ENCODE results near the gene UNK. TPM values are rescaled to one million over a fixed set of nuclear protein-coding genes. Genes with fewer than 3 reads are reported as not detected.

UNK gene
- total RNA-seq, 1 experiment from 2014 or later, result 32.1 TPM

GRCh38 chr17:75752802-75753513 is 31.6 kb upstream of the UNK start:
- no peak for DNase-seq (ENCODE audit: low read depth, low spot score)
- ChIA-PET POLR2A (interaction anchor here (1.2 kb wide), 1 partner anchor 27 kb away, joined by 3 read pairs; no protein-coding TSS in a partner anchor), CTCF (no interaction called here)
- BruUV-seq (replicated peaks), result no TSS peak
- Histone ChIP-seq H3K27me3 (ENCODE audit: control insufficient read depth, insufficient read depth, low read length) (no peaks in the 10 kb centered on the region), H3K9me3 (ENCODE audit: control insufficient read depth, insufficient read depth, low read depth, low read length) (no peaks in the 10 kb centered on the region), H3K27ac (ENCODE audit: low read length) (no peak overlapping the region), H3K36me3 (ENCODE audit: control insufficient read depth, insufficient read depth, low read length) (no peaks in the 10 kb centered on the region), H3K4me1 (ENCODE audit: control insufficient read depth, insufficient read depth, low read length) (peaks cover 11% of the 10 kb centered on the region), H3K4me3 (ENCODE audit: low read depth in 2 of 2, low read length in 2 of 2) (no peak overlapping the region; a peak in 1 of 4 replicates)
- intact Hi-C loops (cut with micrococcal nuclease; ENCODE audit: unreplicated experiment) (no loop called here), in situ Hi-C loops (cut with HindIII; ENCODE audit: low pct_unique_long_range_greater_than_20kb, low sequenced_read_pairs) (no loop called here)
- ATAC-seq, result no peak
- TF ChIP-seq TCF7L2 (IDR thresholded peaks at IDR 0.05; ENCODE audit: low read depth, low read length), result no peak

DNA sequence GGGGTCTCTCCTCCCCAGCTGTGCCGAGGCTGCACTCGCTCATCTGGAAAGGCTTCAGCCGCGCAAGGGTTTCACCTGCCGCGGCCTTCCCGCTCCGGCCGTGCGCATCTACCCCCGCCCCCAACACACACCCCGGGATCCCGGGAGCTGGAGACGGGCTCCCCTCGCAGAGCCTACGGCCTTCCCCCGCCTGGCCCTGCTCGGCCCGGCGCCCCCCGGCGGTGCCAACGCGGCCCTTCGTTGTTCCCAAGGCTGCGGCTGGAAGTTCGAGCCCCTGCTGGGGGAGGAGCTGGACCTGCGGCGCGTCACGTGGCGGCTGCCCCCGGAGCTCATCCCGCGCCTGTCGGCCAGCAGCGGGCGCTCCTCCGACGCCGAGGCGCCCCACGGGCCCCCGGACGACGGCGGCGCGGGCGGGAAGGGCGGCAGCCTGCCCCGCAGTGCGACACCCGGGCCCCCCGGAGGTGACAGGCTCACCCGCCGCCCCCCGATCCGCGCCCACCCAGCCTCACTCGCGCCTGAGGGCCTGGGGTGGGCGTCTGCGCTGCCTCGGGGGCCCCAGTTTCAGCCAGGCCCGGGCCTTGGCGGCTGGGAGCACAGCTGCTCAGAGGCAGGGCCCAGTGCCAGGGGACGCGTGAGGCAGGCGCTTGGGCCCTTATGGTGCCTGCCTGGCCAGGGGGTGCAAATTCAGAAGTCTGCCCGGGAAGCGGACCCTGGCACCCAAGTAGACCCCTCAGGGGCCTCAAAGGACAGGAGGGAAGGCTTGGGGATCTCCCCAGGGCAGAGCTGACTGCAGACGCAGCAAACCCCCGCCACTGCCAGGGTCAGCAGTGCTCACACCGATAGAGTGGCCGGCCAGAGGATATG is 30.9 kb upstream of the UNK start:
- no TSS peak for BruUV-seq (replicated peaks)
- intact Hi-C loops (cut with micrococcal nuclease; ENCODE audit: unreplicated experiment), result no loop called here
- H3K4me3 ChIP-seq (ENCODE audit: low read depth in 2 of 2, low read length in 2 of 2), result peak overlapping the region in 1 of 2 experiments; percentile 12; a peak in 1 of 4 replicates
- ATAC-seq, result no peak
- no peaks in the 10 kb centered on the region for H3K9me3 ChIP-seq (ENCODE audit: control insufficient read depth, insufficient read depth, low read depth, low read length)
- in situ Hi-C loops (cut with HindIII; ENCODE audit: low pct_unique_long_range_greater_than_20kb, low sequenced_read_pairs), result no loop called here
- DNase-seq (ENCODE audit: low read depth, low spot score), result no peak
- TF ChIP-seq, protein P1, sequence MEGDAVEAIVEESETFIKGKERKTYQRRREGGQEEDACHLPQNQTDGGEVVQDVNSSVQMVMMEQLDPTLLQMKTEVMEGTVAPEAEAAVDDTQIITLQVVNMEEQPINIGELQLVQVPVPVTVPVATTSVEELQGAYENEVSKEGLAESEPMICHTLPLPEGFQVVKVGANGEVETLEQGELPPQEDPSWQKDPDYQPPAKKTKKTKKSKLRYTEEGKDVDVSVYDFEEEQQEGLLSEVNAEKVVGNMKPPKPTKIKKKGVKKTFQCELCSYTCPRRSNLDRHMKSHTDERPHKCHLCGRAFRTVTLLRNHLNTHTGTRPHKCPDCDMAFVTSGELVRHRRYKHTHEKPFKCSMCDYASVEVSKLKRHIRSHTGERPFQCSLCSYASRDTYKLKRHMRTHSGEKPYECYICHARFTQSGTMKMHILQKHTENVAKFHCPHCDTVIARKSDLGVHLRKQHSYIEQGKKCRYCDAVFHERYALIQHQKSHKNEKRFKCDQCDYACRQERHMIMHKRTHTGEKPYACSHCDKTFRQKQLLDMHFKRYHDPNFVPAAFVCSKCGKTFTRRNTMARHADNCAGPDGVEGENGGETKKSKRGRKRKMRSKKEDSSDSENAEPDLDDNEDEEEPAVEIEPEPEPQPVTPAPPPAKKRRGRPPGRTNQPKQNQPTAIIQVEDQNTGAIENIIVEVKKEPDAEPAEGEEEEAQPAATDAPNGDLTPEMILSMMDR (IDR thresholded peaks at IDR 0.05), result no peak; the same call in 1 of the 2 replicates
- no peak for TF ChIP-seq REST (IDR thresholded peaks at IDR 0.05; ENCODE audit: insufficient read depth in 1 of 2, low read depth in 2 of 2, low read length in 1 of 2)
- H3K27ac ChIP-seq (ENCODE audit: low read length), result no peak overlapping the region
- ChIA-PET CTCF (interaction anchor here (0.6 kb wide), 1 partner anchor 94 kb away, joined by 3 read pairs; no protein-coding TSS in a partner anchor), POLR2A (interaction anchor here (1.2 kb wide), 1 partner anchor 26 kb away, joined by 3 read pairs; no protein-coding TSS in a partner anchor)
- no peaks in the 10 kb centered on the region for H3K36me3 ChIP-seq (ENCODE audit: control insufficient read depth, insufficient read depth, low read length)
- H3K27me3 ChIP-seq (ENCODE audit: control insufficient read depth, insufficient read depth, low read length), result no peaks in the 10 kb centered on the region
- peaks cover 11% of the 10 kb centered on the region for H3K4me1 ChIP-seq (ENCODE audit: control insufficient read depth, insufficient read depth, low read length)

Measured in Panc1 (cell line).